HG03354 (cell line): Measurements from ENCODE around the gene CAPN15.
"Not testable (repeated sequence)": the region's sequence is repeated elsewhere in the genome, so short reads cannot be mapped to it uniquely, and the experiment has no call there.

ENCODE experiments used
- ATAC-seq: cut with Tn5 transposase; IDR thresholded peaks from one replicate; pipeline ENCODE4 v1.9.1; 2021; ENCODE audit warnings: mild to moderate bottlenecking; ENCODE audit not compliant: unreplicated experiment, poor library complexity, severe bottlenecking

Gene CAPN15

DNA sequence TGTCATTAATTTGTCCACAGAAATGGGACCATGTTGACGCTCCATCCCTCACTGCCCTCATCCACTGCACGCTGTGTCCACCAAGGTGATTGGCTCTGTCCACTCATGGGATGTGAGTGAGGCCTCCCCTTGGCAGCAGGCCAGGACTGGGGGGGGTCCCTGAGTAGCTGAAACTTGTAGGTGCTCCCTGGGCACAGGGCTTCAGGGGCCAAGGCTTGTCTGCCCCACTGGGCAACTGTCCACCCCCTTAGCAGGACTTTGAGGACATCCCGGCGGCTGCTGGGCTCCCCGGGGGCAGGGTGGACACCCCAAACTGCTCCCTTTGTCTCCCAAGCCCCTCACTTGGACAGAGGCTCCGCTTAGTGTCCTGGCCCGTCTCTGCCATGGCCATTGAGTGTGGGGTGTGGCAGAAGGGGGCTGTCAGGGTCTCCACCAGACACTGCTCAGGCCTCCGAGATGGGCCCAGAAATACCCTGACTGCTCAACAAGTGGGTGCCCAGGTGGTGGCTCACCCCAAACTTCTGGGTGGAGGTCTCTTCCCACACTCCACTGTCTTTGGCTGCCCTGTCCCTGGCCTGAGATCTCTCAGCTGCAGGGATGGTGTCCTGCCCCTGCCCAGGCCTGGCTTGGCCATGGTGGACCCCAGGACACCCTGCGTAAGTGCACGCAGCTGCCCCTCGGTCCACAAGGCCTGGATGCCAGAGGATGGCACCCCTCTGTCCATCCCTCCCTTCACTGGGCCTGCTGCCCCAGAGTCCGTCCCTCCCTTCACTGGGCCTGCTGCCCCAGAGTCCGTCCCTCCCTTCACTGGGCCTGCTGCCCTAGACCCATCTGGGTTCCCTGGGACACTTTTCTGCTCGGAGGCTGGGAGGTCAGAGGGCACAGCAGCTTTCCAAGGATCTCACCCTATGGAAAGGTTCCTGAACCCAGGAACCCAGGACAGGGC is 59.4 kb downstream of the CAPN15 start:
- no peak for ATAC-seq

DNA sequence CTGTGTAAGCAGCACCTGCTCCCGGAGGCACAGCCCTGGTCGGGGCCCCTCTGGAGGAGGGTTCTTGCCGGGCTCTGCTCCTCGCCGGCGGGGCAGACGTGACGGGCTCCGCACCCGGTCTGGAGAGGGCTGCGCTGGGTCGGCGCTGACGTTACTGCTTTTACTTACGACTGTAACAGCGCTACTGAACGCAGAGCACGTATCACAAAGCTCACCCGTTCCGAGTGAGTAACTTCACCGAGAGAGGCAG is 61.1 kb downstream of the CAPN15 start:
- peak; percentile 21 for ATAC-seq

DNA sequence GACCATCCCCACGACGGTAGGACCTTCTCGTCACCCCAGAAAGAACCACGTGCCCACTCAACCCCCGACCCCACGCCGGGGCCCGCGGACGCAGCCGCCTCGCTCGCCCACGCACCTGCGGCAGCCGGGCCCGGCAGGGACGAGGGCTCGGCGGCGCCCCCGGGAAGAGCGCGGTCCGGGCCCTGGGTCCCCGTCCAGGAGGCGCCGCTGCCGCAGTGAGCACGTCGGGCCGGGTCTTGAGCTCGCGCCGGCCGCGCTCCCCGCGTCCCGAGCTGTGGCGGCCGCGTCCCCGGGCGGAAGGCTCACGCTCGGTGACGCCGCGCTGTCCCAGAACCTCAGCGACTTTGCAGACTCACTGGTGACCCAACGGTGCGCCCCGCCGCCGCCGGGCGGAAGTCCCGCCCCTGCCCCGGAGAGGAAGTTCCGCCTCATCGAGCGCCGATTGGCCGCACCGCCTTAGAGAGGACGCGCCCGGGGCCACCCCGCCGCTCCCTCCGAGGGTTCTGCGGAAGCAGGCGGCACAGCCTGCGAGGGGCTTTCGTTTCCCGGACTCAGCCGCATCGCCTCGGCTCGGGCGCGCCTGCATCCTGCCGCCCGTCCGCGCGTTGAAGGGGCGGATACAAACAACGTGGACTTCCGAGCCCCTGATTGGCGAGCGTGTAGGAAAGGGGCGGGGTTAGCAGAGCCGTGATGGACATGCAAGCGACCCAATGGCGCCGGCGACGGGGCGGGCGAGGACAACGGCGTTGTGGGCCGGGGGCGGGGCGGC is 61.6 kb downstream of the CAPN15 start:
- ATAC-seq, result peak; percentile 74

DNA sequence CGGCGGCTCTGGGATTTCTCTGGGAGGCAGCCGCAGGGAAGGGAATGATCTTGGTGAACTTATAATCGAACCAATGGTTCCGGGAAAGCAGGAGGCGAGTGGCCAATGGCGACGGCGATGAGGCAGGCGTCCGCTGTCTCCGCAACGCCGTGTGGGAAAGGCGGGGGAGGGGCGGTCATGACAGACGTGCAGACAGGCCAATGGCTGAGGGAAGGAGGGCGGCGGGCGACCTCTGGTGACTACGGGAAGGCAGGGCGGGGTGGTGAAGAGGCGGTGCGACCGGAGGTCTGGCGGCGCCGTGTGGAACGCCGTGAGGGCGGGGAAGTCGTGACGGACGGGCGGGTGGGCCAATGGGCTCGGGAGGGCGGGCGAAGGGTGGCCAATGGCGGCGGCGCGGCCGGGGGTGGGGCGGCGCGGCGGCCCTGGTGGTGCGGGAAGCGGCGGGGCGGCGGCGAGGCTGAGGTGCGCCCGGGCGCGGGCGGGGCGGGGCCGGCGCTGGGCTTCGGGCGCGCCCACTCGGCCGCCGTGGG is 62.2 kb downstream of the CAPN15 start, which contains the start of gene RAB40C:
Gene RAB40C, plus strand, starts transcription at position 409 of the 530 bp plus-strand sequence. CDS start 226 bp downstream, outside the sequence.
- ATAC-seq, result peak; percentile 79

DNA sequence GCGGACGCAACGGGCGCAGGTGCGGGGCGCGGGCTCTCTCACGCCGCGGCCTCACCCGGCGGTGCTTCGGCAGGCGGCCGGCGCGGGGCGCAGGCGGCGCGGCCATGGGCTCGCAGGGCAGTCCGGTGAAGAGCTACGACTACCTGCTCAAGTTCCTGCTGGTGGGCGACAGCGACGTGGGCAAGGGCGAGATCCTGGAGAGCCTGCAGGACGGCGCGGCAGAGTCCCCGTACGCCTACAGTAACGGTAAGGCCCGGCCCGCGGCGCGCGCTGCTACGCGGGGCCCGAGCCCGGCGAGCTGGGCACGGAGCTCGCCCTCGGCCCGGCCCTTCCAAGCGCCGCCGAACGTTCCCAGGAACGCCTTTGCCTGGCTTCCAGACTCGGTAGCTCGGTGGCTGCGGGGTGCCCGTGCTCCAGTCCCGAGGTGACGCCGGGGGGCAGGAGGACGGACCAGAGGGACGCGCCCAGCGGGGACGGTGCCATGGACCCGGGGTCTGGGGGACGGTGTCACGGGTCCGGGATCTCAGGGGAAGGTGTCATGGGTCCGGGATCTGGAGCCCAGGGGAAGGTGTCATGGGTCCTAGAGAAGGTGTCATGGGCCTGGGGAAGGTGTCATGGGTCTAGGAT is 62.8 kb downstream of the CAPN15 start:
- ATAC-seq, result no peak

DNA sequence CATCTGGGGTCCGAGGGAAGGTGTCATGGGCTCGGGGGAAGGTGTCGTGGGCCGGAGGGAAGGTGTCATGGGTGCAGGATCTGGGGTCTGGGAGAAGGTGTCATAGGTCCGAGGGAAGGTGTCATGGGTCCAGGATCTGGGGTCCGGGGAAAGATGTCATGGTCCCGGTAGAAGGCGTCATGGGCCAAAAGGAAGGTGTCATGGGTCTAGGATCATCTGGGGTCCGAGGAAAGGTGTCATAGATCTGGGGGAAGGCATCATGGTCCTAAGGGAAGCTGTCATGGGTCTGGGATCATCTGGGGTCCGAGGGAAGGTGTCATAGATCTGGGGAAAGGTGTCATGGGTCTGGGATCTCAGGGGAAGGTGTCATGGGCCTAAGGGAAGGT is 63.3 kb downstream of the CAPN15 start:
- no peak for ATAC-seq

DNA sequence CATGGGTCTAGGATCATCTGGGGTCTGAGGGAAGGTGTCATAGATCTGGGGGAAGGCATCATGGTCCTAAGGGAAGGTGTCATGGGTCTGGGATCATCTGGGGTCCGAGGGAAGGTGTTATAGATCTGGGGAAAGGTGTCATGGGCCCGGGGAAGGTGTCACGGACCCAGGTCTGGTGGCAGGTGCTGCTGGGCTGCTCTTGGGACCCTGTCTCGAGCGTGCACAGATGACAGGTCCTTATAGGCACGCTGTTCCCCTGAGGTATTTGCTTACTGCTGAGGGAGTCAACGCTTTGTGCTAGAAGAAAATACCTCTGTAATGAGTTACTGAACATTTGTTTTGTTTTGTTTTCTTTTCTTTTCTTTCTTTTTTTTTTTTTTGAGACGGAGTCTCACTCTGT is 63.7 kb downstream of the CAPN15 start:
- no peak for ATAC-seq

DNA sequence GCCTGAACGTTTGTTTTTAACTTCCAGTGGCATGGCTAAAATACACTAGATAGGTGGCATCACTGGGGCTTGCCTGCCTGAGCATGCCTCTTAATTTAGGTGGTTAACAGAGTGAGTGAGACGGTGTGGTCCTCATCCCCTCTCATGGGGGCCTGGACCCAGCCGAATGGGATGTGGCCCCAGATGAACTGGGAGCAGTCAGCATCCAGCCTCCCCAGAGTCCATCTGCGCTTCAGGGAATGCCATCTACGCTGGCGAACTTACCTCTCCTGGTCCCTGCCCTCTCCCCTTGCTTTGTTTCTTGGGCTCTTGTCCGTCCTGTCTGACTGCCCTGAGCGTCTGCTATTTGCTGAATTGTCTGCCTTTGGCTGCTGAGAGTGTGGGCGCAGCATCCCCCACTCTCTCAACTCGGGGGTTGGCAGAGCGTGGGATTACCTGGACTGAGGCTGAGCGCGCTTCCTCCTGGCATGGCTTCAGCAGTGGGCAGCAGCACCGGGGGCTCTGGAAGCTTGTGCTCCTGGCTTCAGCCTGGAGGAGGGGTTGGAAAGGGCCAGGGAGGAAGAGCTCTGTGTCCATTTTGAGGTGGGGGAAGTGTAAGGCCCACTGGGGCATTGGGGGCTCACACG is 64.5 kb downstream of the CAPN15 start:
- no peak for ATAC-seq

DNA sequence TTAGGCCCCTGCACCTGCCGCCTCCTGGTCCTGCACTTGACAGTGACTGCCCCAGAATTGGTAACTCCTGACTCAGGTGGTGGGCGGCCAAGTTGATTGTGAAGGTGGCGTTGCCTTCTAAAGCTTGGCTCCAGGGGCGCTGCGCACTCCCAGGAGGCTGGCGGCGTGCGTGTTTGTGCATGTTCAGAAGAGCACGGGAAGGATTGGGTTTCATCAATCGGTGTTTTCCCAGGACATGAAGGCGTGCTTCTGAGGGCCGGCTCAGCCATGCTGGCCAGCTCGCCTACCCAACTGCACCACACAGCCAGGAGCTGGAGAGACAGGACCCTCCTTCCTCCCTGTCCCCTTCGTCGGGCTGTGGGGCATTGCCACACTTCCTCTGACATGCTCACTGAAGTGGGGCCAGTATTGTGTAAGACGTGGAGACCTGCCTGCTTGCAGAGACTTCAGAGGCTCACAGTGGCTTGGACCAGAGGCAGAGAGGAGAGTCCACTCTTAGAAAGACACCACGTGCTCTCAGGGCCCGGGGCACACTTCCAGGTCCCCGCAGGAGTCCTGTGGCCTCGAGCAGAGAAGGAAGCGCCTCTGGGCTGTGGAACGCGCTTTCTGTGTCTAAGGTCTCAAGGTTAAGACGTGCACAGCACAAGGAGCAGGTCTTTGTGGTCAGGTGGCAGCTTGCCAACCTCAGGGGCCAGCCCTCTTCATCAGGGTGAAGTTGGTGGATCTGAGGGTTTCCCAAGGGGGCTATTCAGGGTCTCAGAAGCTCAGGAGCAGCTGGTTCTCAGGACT is 65.2 kb downstream of the CAPN15 start:
- no peak for ATAC-seq

DNA sequence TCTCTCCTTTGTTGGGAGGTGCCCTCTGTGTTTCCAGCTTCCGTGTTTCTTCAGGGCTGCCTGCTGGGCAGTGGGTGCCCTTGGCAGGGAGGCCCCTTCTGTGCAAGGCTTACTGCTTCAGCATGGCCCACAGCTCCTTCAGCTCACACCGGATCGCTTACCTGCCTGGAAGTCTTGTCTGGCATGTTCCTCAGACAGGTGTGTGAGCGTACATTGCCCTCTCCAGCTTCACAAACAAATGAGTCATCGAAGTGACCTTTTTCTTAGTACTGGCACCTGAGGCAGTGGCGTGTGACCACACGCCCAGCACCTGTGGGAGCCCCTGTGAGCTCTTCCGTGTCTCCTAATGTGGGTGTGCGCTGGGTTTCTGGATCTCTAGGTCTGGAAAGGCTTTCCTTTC is 65.9 kb downstream of the CAPN15 start:
- ATAC-seq, result no peak

DNA sequence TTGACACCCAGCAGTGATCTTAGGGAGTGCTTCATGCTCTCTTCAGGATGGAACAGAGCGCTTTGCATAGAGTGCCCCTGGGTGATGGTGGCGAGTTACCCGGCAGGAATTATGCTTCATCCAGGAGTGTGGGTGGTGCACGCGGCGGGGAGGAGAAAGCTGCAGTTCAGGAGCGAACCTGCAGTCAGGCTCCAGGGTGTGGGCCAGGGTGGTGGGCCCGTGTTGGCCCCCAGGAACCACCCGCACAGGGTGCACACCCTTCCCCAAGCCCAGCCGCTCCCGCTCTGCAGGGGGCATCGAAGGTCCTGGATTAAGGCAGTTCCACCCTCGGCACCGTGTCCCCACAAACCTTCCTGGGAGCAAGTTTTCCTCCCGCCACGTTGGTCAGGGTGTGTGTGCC is 66.3 kb downstream of the CAPN15 start:
- no peak for ATAC-seq

DNA sequence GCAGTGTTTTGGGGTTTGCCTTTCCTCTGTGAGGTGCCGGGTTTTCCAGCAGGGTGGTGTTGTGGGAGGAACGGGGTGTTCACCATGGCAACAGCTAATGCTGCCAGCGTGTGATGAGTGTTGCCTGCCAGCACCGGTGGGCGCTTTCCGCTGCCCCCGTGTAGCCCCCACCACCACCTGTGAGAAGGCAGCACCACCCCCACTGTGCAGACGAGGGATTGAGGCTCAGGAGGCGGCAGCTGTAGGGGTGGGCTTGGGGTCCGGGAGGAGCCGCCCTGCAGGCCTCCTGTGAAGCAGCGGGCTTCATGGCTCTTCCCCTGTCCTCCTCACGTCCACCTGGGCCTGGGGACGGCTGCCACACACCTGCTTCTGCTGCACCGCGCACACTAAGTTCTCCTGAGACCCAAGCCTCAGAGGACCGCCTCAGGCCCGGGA is 67.6 kb downstream of the CAPN15 start:
- ATAC-seq, result no peak

DNA sequence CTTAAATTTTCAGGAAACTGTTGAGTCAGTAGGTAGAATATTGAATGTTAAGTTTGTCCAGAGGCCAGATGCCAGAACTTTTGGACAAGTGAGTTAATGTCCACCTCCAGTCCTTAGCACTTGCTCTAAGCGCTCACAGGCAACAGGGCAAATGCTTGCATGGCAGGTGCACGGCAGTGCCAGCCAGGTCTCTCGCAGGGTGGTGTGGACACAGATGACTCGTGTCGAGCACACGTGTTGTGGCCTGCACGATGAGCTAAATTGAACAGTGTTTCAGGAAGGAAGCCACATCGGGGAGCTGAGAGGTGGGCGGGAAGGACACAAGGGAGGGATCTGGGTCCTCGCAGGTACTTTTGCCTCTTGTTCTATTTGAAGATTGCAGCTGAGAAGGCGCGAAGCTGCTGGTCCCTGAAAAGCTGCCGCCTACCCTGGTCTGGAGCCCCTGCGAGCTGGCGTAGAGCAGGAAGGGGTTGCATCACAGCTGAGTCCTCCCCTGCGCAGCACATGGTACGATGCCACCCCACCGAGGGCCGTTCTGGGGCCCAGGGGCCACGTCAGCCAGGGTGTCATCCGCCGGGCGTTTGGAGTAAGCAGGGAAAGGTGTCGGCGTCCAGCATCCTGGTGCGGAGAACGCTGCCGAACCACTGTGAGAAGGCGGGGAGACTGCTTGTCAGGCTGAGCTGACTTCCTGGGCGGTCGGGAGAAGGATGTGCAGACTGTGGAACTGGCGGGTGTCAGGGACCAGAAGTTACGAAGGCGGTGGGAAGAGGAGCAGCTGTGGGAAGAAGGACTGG is 68.6 kb downstream of the CAPN15 start:
- ATAC-seq, result no peak

DNA sequence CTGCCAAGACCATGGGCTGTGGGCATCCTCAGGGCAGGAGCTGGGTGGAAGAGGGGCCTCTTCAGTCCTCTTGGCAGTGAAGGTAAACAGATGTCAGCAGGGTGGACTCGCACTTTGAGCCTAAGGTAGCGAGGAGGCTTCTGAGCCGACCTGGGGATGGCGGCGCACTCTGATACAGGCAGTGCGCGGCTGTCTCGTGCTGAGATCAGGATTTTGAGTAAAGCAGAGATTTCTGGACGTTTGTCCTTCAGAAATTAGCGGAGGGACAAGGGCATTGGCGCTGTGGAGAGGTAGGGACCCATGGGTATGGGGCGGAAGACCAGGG is 69.2 kb downstream of the CAPN15 start:
- no peak for ATAC-seq

DNA sequence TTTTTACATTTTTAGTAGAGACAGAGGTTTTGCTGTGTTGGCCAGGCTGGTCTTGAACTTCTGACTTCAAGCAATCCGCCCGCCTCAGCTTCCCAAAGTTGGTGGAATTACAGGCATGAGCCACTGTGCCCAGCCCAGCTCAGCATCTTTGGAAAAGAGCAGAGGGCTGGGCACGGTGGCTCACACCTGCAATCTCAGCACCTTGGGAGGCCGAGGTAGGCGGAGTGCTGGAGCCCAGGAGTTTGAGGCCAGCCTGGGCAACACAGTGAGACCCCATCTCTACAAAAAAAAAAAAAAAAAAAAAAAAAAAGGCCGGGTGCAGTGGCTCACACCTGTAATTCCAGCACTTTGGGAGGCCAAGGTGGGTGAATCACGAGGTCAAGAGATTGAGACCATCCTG is 70.1 kb downstream of the CAPN15 start:
- ATAC-seq, result not testable (repeated sequence)

DNA sequence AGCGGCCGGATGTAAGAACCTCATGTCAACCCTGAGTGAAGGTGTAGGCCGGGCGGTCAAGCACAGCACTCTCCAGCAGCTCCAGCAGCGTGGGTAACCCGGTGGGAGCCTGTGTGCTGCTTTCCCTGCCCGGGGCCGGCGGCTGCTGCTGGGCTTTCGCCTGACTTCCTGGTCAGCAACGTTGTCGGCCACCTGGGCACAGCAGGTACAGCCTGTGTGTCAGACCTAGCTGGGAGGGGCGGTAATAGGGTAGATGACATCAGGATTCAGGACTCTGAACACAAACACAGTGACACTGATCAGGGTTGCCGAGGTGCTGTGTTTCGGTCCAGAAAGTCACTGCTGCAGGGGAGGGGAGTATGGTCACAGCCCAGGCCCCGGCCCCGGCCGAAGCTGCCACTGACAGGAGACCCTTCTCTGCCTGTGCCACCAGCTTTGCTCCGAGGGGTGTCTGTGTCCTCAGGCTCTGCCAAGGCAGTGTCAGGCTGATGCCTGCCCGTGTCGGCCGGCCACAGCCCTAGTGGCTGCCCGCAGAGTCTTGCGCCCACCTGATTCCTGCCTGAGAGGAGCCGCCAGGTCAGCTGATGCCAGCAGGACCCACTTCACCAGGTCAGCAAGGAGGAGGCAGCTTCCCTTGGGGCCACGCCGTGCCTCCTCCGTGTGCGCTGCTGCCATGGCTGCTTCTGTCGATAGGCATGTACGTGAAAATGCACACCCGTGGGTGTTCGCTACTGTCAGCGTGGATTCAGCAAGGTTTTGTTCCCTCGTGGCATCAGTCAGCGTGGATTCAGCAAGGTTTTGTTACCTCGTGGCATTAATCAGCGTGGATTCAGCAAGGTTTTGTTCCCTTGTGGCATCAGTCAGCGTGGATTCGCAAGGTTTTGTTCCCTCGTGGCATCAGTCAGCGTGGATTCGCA is 71.6 kb downstream of the CAPN15 start:
- no peak for ATAC-seq

DNA sequence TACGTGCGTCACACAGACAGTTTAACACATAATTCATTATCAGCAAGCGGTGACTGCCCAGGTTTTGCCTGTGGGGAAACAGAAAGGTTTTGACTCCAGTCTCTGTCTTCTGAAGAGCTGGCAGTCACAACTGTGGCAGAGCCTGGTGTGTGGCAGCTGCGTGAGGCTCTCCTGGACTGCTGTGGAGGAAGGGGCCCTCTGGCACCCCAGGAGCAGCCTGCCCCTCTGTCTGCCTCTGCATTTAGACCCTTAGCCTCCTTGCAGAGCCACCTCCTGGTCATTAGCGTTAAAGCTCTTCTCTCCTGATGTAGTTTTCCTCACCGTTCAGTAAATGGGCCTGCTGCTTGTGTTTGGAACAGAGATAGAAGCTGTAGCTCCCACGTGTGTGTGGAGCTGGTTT is 73.3 kb downstream of the CAPN15 start:
- no peak for ATAC-seq

DNA sequence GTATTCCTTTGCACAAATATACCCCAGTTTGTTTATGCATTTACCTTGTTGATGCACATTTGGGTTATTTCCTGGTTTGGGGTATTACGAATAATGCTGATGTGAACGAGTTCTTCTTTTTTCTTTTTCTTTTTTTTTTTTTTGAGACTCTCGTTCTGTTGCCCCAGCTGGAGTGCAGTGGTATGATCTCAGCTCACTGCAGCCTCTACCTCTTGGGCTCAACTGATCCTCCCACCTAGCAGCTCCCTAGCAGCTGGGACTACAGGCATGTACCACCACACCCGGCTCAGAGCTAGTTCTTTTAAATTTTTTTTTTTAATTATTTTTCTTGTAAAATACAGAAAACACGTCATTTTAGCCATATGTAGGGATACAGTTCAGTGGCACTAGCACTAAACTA is 76.4 kb downstream of the CAPN15 start:
- no peak for ATAC-seq
